NCI-H2029 (cell line): ENCODE measurements around the gene TPRKB.
"Not testable (repeated sequence)": the region's sequence is repeated elsewhere in the genome, so short reads cannot be mapped to it uniquely, and the experiment has no call there.

ENCODE experiments used
- DNase-seq: peaks from one replicate; lab custom pipeline; 2025; lab: John Stamatoyannopoulos, UW

Gene TPRKB

GRCh38 chr2:73700131-73700611 lies 37.0 kb downstream of the TPRKB start:
- DNase-seq = no peak

GRCh38 chr2:73699437-73699836 lies 37.7 kb downstream of the TPRKB start:
- DNase-seq = no peak

GRCh38 chr2:73698101-73698500 lies 39.0 kb downstream of the TPRKB start:
- no peak for DNase-seq

- no peak for DNase-seq
Observed at GRCh38 chr2:73697606-73698005, 39.5 kb downstream of the TPRKB start.

GRCh38 chr2:73696985-73697384 lies 40.2 kb downstream of the TPRKB start:
- DNase-seq = not testable (repeated sequence)

GRCh38 chr2:73696521-73696920 lies 40.6 kb downstream of the TPRKB start:
- not testable (repeated sequence) for DNase-seq

GRCh38 chr2:73690372-73691088 lies 46.6 kb downstream of the TPRKB start:
- DNase-seq = not testable (repeated sequence)

- not testable (repeated sequence) for DNase-seq
Observed at GRCh38 chr2:73688494-73688893, 48.7 kb downstream of the TPRKB start.

- DNase-seq = no peak
Observed at GRCh38 chr2:73685764-73686438, 51.2 kb downstream of the TPRKB start.

GRCh38 chr2:73684905-73685304 lies 52.2 kb downstream of the TPRKB start:
- not testable (repeated sequence) for DNase-seq

GRCh38 chr2:73684325-73684724 lies 52.8 kb downstream of the TPRKB start:
- not testable (repeated sequence) for DNase-seq

- not testable (repeated sequence) for DNase-seq
Observed at GRCh38 chr2:73679951-73680571, 57.1 kb downstream of the TPRKB start.
